ENCODE measurements around the gene LAMA2. TPM values are rescaled to one million over a fixed set of nuclear protein-coding genes. Genes with fewer than 3 reads are reported as not detected.

Gene LAMA2
- total RNA-seq, 2 experiments from 2014 or later = 0.69 to 1.5 TPM

- Mint-ChIP-seq H3K9me3 (no peaks in the 10 kb centered on the region), H3K27ac (no peak overlapping the region), H3K4me1 (ENCODE audit: low read depth) (no peaks in the 10 kb centered on the region), H3K4me3 (no peak overlapping the region), H3K36me3 (ENCODE audit: low read depth) (no peaks in the 10 kb centered on the region), H3K27me3 (peaks cover 12% of the 10 kb centered on the region)
- TF ChIP-seq, protein P1, sequence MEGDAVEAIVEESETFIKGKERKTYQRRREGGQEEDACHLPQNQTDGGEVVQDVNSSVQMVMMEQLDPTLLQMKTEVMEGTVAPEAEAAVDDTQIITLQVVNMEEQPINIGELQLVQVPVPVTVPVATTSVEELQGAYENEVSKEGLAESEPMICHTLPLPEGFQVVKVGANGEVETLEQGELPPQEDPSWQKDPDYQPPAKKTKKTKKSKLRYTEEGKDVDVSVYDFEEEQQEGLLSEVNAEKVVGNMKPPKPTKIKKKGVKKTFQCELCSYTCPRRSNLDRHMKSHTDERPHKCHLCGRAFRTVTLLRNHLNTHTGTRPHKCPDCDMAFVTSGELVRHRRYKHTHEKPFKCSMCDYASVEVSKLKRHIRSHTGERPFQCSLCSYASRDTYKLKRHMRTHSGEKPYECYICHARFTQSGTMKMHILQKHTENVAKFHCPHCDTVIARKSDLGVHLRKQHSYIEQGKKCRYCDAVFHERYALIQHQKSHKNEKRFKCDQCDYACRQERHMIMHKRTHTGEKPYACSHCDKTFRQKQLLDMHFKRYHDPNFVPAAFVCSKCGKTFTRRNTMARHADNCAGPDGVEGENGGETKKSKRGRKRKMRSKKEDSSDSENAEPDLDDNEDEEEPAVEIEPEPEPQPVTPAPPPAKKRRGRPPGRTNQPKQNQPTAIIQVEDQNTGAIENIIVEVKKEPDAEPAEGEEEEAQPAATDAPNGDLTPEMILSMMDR (IDR thresholded peaks at IDR 0.05) = no peak
- DNase-seq (no peak), ATAC-seq (no peak)
- CTCF ChIA-PET = no interaction called here
- POLR2A ChIA-PET = no interaction called here
- intact Hi-C loops (cut with micrococcal nuclease) = no loop called here
Measured at GRCh38 chr6:129302671-129303070, 419.7 kb downstream of the LAMA2 start.

GRCh38 chr6:129306826-129307225, 423.9 kb downstream of the LAMA2 start:
- Mint-ChIP-seq H3K4me1 (ENCODE audit: low read depth) (no peaks in the 10 kb centered on the region), H3K9me3 (no peaks in the 10 kb centered on the region), H3K27me3 (peaks cover 14% of the 10 kb centered on the region), H3K4me3 (no peak overlapping the region), H3K36me3 (ENCODE audit: low read depth) (no peaks in the 10 kb centered on the region), H3K27ac (no peak overlapping the region)
- intact Hi-C loops (cut with micrococcal nuclease) = no loop called here
- DNase-seq = no peak
- ATAC-seq = no peak
- TF ChIP-seq, protein P1 (IDR thresholded peaks at IDR 0.05) = no peak
- ChIA-PET POLR2A (interaction anchor here (1.1 kb wide), 1 partner anchor 19 kb away, joined by 3 read pairs; no protein-coding TSS in a partner anchor), CTCF (no interaction called here)

- Mint-ChIP-seq H3K9me3 (no peaks in the 10 kb centered on the region), H3K27me3 (peaks cover 14% of the 10 kb centered on the region), H3K4me1 (ENCODE audit: low read depth) (no peaks in the 10 kb centered on the region), H3K4me3 (no peak overlapping the region), H3K27ac (no peak overlapping the region), H3K36me3 (ENCODE audit: low read depth) (no peaks in the 10 kb centered on the region)
- intact Hi-C loops (cut with micrococcal nuclease) = no loop called here
- no peak for ATAC-seq
- TF ChIP-seq, protein P1 (IDR thresholded peaks at IDR 0.05) = no peak
- DNase-seq = no peak
- ChIA-PET POLR2A (interaction anchor here (1.1 kb wide), 1 partner anchor 20 kb away, joined by 3 read pairs; no protein-coding TSS in a partner anchor), CTCF (no interaction called here)
Measured at GRCh38 chr6:129307845-129308244, 424.9 kb downstream of the LAMA2 start.

GRCh38 chr6:129309154-129309553, 426.2 kb downstream of the LAMA2 start:
- CTCF ChIA-PET = no interaction called here
- ATAC-seq (no peak), DNase-seq (no peak)
- TF ChIP-seq, protein P1 (IDR thresholded peaks at IDR 0.05) = no peak
- H3K4me1 Mint-ChIP-seq (ENCODE audit: low read depth) = no peaks in the 10 kb centered on the region
- intact Hi-C loops (cut with micrococcal nuclease) = no loop called here
- H3K9me3 Mint-ChIP-seq = no peaks in the 10 kb centered on the region
- H3K27ac Mint-ChIP-seq = no peak overlapping the region
- H3K4me3 Mint-ChIP-seq = no peak overlapping the region
- H3K27me3 Mint-ChIP-seq = peaks cover 14% of the 10 kb centered on the region
- no peaks in the 10 kb centered on the region for H3K36me3 Mint-ChIP-seq (ENCODE audit: low read depth)
- POLR2A ChIA-PET = no interaction called here

DNA sequence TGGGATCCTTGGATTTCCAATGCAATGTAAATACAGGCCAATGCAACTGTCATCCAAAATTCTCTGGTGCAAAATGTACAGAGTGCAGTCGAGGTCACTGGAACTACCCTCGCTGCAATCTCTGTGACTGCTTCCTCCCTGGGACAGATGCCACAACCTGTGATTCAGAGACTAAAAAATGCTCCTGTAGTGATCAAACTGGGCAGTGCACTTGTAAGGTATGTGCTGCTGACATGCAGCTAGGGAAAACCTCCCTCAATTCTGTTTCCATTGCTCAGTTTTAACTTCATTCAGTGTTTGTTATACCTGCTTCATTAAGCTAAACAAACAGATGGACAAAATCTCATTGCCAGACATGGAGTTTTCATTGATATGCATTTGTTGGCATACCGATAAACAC, 429.9 kb downstream of the LAMA2 start:
- Mint-ChIP-seq H3K27me3 (peaks cover 19% of the 10 kb centered on the region), H3K4me1 (ENCODE audit: low read depth) (no peaks in the 10 kb centered on the region), H3K4me3 (no peak overlapping the region), H3K9me3 (no peaks in the 10 kb centered on the region), H3K36me3 (ENCODE audit: low read depth) (no peaks in the 10 kb centered on the region), H3K27ac (no peak overlapping the region)
- ChIA-PET CTCF (no interaction called here), POLR2A (no interaction called here)
- TF ChIP-seq, protein P1 (IDR thresholded peaks at IDR 0.05) = no peak
- intact Hi-C loops (cut with micrococcal nuclease) = no loop called here
- DNase-seq (no peak), ATAC-seq (no peak)

All from activated CD8-positive, alpha-beta T cell treated with anti-CD3 and anti-CD28 coated beads for 36 hours (primary cell).